HG03354 (cell line): ENCODE measurements around the gene SREK1IP1.
A peak's percentile ranks its signal among the peaks of the same experiment; 100 is the strongest.

ENCODE experiments used
- ATAC-seq: cut with Tn5 transposase; IDR thresholded peaks from one replicate; pipeline ENCODE4 v1.9.1; 2021; ENCODE audit warnings: mild to moderate bottlenecking; ENCODE audit not compliant: unreplicated experiment, poor library complexity, severe bottlenecking

The SREK1IP1 gene

DNA sequence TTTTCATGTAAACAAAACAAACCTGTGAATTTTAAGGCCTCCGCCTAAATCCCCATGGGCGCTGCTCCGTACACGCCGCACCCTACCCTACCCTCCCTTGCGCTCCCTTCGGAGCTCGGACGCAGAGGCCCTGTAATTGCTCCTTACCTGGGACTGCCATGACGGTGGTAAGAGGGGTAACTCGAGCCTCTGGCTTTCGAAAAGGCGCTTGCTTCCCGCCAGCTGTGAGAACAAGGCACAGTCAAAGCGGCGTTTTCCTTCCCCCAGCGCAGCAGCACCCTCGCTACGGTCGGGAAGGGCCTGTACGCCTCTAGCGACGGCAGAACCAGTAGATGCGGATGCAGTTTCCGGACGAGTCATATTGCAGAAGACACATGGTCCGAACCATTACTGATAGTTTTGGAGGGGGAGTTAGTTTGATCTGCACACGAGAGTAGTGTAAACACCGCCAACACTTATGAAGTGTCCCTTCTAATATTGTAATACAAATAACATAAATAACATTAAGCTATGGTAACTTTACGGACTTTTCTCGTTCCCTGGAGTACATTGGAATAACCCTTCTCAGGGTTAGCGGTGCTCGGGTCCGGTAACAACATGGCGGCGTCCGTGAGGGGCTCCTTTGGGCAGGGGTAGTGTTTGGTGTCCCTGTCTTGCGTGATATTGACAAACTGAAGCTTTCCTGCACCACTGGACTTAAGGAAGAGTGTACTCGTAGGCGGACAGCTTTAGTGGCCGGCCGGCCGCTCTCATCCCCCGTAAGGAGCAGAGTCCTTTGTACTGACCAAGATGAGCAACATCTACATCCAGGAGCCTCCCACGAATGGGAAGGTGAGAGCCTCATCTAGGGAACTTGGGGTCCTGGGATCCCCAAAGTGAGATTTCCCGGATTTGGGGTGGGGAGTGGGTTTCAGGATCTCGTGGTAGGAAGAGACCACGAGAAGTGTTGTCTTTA lies at the start of gene SREK1IP1, which contains the start of gene CWC27:
Gene SREK1IP1, minus strand, starts transcription at position 334 of the 955 bp plus-strand sequence. Its CDS starts 174 bp downstream, at position 160.
Gene CWC27, plus strand, starts transcription at position 573 of the 955 bp plus-strand sequence. Its CDS starts 217 bp downstream, at position 790.
- peak; percentile 98 for ATAC-seq

- no peak for ATAC-seq
Measured at GRCh38 chr5:64818245-64818644, 49.8 kb upstream of the SREK1IP1 start.

DNA sequence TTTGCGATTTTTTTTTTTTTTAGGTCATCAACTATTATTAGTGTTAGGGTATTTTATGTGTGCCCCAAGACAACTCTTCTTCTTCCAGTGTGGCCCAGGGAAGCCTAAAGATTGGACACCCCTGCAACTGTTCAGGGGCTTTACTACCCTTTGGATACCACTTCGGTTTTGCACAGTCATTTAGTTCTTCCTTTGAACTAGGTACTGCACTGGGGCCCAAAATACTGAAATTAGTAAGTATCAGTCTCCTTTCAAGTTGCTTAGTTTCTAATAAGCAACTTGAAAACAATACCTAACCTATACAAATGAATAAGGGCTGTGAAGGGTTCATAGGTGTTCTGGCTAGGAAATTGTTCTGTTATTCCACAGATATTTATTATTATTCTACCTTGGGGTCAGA lies 45.6 kb upstream of the SREK1IP1 start:
- peak; percentile 97 for ATAC-seq

DNA sequence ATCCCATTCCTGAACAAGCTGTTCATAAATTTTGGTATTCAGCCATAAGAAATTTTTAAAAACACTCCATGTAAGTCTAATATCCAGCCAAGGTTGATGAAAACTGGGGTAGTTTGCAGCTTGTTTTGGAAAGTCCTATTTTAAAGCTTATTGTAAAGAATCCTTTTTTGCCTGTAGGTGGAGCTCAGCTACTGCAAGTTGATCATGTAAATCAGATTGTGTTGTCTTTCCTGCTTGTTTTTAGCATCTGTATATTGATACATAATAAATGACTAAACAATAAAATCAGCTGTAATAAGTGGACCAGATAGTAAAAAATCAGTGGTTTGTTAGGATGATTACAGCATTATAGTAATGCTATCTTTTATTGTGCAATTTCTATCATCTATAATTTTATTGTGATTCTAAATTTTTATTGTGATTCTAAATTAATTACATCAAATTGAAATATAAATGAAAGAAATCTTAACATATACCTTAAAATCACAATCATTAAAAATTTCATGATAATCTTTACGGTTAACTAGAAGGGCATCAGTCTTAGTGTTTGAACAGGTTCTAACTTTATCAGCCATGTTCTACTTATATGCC lies 42.7 kb upstream of the SREK1IP1 start:
- ATAC-seq = peak; percentile 57

- ATAC-seq = no peak
Measured at GRCh38 chr5:64807520-64807919, 39.0 kb upstream of the SREK1IP1 start.

DNA sequence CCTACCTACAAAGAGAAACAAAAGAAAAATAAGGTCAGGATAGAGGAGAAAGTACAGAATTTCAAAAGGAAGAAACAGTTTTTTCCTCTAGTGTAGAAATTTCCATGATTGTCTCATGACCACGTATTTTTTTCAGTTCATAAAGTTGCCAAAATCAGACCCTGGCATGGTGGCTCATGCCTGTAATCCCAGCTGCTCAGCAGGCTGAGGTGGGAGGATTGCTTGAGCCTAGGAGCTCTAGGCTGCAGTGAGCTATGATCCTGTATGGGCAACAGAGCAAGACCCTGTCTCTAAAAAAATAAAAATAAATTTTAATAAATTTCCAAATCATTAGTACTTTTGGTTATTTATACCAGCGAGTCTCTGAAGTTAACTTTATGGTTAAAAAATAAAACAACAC lies 38.0 kb upstream of the SREK1IP1 start:
- no peak for ATAC-seq

DNA sequence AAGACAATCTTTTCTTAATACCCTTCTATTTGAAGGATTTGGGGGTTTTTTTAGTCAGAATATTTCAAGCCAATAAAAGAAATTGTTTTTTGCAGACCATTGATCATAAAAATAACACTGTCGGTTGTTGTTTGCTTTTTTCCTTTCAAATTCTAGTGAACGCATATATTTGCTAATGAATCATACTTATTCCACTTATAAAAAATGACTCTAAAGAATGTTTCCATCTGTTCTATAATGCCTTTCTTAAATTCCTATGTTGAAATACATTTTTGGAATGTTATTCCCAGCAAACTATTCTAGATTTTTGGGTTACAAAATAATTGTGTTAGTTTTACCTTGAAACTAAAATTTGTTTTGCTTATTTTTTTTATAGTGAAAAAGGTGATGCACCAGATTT lies 32.4 kb upstream of the SREK1IP1 start:
- ATAC-seq = no peak

- ATAC-seq = no peak
Measured at GRCh38 chr5:64796301-64796700, 27.8 kb upstream of the SREK1IP1 start.

GRCh38 chr5:64794053-64794770 lies 25.7 kb upstream of the SREK1IP1 start:
- no peak for ATAC-seq

DNA sequence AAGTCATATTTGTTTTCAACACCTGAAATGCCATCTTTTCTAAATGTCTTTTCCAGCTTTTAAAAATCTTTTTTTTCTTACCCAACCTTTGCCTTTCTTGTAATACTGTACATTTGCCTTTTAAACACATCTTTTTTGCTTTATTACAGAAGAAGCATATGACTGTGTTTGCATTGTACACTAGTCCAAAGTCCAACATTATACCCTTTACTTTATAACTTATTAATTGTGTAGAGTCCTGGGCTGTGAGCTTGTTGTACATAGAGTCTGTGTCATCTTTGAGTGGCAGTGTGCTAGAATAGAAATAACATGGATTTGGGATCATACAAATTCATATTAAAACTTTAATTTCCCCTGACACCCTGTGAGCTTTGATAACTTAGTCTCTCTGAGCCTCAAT lies 24.0 kb upstream of the SREK1IP1 start:
- no peak for ATAC-seq

DNA sequence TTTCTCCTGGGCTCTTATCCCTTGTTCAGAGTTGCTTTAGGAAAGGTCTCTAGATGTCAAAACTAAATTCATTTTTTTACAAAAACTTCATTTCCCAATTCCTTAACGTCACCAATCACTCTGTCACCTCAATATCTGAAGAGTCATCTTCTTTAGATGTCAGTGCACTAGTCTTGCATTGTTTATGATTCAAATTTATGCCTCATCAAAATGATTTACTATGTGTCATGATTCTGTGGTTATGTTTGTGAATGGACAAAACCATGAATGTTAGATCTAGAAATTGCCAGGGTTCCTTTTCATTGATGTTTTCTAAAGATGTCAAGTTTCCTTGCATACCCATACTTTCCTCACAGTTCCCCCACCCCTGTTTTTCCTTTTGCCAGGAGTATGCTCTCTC lies 21.7 kb upstream of the SREK1IP1 start:
- ATAC-seq = no peak

- no peak for ATAC-seq
Measured at GRCh38 chr5:64789457-64789856, 21.0 kb upstream of the SREK1IP1 start.

DNA sequence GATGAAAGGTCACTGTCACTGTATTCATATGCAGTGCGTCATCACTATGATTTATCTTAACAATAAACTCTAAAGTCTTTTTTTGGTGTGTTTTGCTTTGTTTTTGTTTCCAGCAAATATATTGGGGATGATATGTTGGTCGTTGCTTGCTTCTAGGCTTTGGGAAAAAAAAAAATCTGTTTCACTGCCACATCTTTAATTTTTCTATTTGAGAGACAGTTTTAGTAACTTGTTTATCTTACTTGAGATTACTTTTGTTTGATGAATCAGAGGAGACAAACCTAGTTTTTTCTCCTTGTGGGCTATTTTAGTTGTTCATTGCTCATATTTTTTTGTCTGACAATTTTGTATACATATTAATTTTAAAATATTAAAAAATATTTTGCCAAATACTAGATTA lies 19.7 kb upstream of the SREK1IP1 start:
- ATAC-seq = no peak

DNA sequence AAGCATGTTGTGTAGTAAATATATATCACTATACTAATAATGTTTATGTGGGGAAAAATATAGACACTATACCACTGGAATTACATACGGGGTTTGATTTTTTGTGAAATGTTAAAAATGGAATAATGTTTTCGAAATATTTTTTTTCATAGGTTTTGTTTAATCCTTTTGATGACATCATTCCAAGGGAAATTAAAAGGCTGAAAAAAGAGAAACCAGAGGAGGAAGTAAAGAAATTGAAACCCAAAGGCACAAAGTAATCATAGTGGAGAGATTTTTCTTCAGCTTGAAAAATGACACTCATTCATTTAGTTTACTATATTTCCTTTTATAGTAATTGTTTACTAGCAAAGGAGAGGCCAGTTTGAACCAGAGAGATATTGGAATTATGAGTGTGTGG lies 17.9 kb upstream of the SREK1IP1 start:
- ATAC-seq = no peak

DNA sequence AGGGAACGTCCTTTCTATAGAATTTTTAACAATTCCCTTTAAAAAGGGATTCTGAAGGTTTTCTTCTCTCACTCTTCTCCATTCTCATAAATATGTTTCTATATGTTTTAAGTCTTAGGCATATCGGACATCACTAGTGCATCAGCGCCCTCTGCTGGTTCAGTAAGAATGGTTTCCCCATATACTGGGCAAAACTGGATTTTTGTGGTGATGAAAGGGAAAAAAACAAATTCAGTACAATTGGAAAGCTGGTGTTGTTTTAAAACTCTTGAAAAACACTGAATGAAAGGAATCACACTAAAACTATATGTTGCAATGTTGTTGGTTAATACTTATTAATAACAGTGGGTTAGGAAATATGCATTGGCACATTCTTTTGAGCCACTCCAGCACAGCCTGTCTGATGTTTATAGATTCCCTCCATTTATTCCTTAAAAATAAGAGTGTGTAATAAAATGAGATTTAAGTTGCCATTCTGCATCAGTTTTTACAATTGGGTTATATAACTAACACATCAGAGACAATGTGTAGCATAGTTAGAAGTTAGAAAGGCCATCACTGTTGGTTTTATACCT lies 16.0 kb upstream of the SREK1IP1 start:
- peak; percentile 90 for ATAC-seq

GRCh38 chr5:64775291-64775690 lies 6.8 kb upstream of the SREK1IP1 start:
- ATAC-seq = no peak

DNA sequence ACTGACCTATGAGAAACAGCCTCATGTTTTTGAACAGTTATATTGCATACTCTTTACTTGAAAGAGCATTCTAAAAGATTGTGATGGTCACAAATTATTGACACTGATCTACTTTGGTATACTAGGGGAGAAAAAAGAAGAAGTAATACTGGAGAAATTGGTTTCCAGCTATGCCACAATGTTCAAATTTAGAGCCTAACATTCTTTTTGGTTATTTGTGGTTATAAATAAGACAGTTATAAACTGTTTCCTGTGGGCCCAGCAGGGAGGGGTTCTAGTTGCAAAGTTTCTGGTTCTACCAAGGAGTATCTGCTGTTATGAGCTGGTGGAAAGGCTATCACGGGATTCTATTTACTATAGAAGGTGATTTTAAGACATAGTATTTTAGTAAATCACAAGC lies 5.0 kb upstream of the SREK1IP1 start:
- no peak for ATAC-seq

GRCh38 chr5:64771736-64772135 lies 3.2 kb upstream of the SREK1IP1 start:
- ATAC-seq = no peak

GRCh38 chr5:64769855-64770254 lies 1.4 kb upstream of the SREK1IP1 start:
- ATAC-seq = no peak

GRCh38 chr5:64767959-64768357 lies 533 bp downstream of the SREK1IP1 start:
- ATAC-seq = peak; percentile 18
